ENCODE results near the gene ITPKB.

ITPKB gene

GRCh38 chr1:226586650-226587422 is 152.2 kb downstream of the ITPKB start:
- DNase-seq, result no peak
- in situ Hi-C loops (cut with MboI; ENCODE audit: low pct_unique_long_range_greater_than_20kb, low sequenced_read_pairs), result no loop called here

- DNase-seq, result no peak
- in situ Hi-C loops (cut with MboI; ENCODE audit: low pct_unique_long_range_greater_than_20kb, low sequenced_read_pairs), result no loop called here
Observed at GRCh38 chr1:226586116-226586515, 153.0 kb downstream of the ITPKB start.

- no peak for DNase-seq
- in situ Hi-C loops (cut with MboI; ENCODE audit: low pct_unique_long_range_greater_than_20kb, low sequenced_read_pairs), result no loop called here
Observed at GRCh38 chr1:226584164-226584563, 154.9 kb downstream of the ITPKB start.

GRCh38 chr1:226582966-226583365 is 156.1 kb downstream of the ITPKB start:
- DNase-seq, result no peak
- in situ Hi-C loops (cut with MboI; ENCODE audit: low pct_unique_long_range_greater_than_20kb, low sequenced_read_pairs), result no loop called here
